Activated naive CD4-positive, alpha-beta T cell treated with anti-CD3 and anti-CD28 coated beads for 36 hours (primary cell): ENCODE data around the gene UNKL. TPM values are rescaled to one million over a fixed set of nuclear protein-coding genes. Genes with fewer than 3 reads are reported as not detected.
A peak's percentile ranks its signal among the peaks of the same experiment; 100 is the strongest.

Experiments
- CTCF ChIA-PET: fragments of 350-600 bp; sonication (Branson Sonifier 250); formaldehyde crosslinking; loops from one replicate; lab custom pipeline; 2021; ENCODE audit warnings: antibody characterized with exemption; lab: Charles Lee
- DNase-seq: peaks from one replicate; pipeline ENCODE4 v3.0.0-alpha.2; 2020
- H3K27ac Mint-ChIP-seq: one replicate; pipeline ENCODE4 v1.8.0; 2021; ENCODE audit warnings: mild to moderate bottlenecking, mixed read lengths
- H3K27me3 Mint-ChIP-seq: one replicate; pipeline ENCODE4 v1.8.0; 2021; ENCODE audit warnings: low read depth, mixed read lengths
- H3K36me3 Mint-ChIP-seq: one replicate; pipeline ENCODE4 v1.8.0; 2021; ENCODE audit warnings: low read depth, mixed read lengths
- H3K4me1 Mint-ChIP-seq: one replicate; pipeline ENCODE4 v1.8.0; 2021; ENCODE audit warnings: low read depth, mixed read lengths
- H3K4me3 Mint-ChIP-seq: one replicate; pipeline ENCODE4 v1.8.0; 2021; ENCODE audit warnings: mild to moderate bottlenecking, moderate library complexity, mixed read lengths
- H3K9me3 Mint-ChIP-seq: one replicate; pipeline ENCODE4 v1.8.0; 2021; ENCODE audit warnings: mixed read lengths
- intact Hi-C: fragments of 100-400 bp; cut with micrococcal nuclease; formaldehyde crosslinking; loops from one replicate; pipeline ENCODE4 v1.15.1; 2023
- total RNA-seq, 2 experiments: library from RNA; stranded (reverse); gene quantifications; one replicate each; pipeline ENCODE4 v1.2.3, GENCODE V29; 2021

Gene UNKL
- total RNA-seq, 2 experiments from 2014 or later: 35.9 to 38.4 TPM

GRCh38 chr16:1323296-1324239, 90.9 kb downstream of the UNKL start:
- Mint-ChIP-seq H3K4me1 (no peaks in the 10 kb centered on the region), H3K4me3 (no peak overlapping the region), H3K36me3 (peaks cover 25% of the 10 kb centered on the region), H3K27ac (peak overlapping the region; percentile 66), H3K9me3 (no peaks in the 10 kb centered on the region), H3K27me3 (no peaks in the 10 kb centered on the region)
- intact Hi-C loops: no loop called here
- no peak for DNase-seq
- CTCF ChIA-PET: no interaction called here

GRCh38 chr16:1322407-1322806, 92.1 kb downstream of the UNKL start:
- no peak for DNase-seq
- intact Hi-C loops: no loop called here
- H3K27me3 Mint-ChIP-seq: no peaks in the 10 kb centered on the region
- peaks cover 36% of the 10 kb centered on the region for H3K36me3 Mint-ChIP-seq
- H3K4me1 Mint-ChIP-seq: no peaks in the 10 kb centered on the region
- no peak overlapping the region for H3K27ac Mint-ChIP-seq
- no peak overlapping the region for H3K4me3 Mint-ChIP-seq
- CTCF ChIA-PET: interaction anchor here (0.7 kb wide), 1 partner anchor 636 kb away, joined by 3 read pairs; no protein-coding TSS in a partner anchor
- H3K9me3 Mint-ChIP-seq: no peaks in the 10 kb centered on the region

DNA sequence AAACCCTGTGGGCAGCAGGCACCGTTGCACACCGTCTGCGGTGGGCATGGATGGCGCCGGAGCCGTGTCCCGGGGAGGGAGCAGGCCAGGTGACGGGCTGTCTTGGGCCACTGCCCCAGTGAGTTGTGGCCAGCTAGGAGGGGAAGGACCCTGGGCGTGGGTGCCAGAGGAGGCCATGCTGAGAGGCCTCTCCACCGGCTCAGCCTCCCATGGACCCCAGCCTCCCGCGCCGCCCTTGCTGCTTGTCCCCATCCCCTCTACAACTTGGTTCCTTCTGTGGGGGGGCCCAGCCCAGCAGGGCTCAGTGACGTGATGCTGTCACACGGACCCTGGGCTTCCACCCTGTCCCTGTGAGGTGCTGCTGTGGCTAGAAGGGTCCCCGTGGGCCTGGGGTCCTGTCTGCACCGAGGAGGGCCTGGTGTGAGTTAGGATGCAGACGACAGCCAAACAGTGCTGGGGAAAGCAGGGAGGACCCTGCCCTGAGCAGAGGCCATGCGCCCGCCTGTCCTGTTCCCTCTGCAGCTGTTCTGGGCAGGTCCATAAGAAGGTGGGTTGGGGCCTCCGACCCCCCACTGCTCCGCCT, 93.8 kb downstream of the UNKL start:
- Mint-ChIP-seq H3K27me3 (no peaks in the 10 kb centered on the region), H3K4me1 (no peaks in the 10 kb centered on the region), H3K36me3 (peaks cover 49% of the 10 kb centered on the region), H3K4me3 (no peak overlapping the region), H3K27ac (no peak overlapping the region), H3K9me3 (no peaks in the 10 kb centered on the region)
- CTCF ChIA-PET: no interaction called here
- DNase-seq: no peak
- intact Hi-C loops: no loop called here

DNA sequence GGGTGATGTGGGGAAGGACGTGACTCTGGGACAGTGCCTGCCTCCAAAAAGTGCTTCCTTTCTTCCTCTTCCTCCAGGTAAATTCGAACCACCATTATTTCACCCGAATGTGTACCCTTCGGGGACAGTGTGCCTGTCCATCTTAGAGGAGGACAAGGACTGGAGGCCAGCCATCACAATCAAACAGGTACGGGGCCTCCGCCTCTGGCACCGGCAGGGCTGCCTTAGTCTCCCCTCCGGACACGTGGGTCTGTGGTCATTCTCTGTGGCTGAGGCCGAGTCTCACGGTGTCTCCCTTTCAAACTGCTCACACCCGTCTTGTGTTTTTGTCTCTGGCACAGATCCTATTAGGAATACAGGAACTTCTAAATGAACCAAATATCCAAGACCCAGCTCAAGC, 94.4 kb downstream of the UNKL start:
- peaks cover 52% of the 10 kb centered on the region for H3K36me3 Mint-ChIP-seq
- no peaks in the 10 kb centered on the region for H3K9me3 Mint-ChIP-seq
- H3K27me3 Mint-ChIP-seq: no peaks in the 10 kb centered on the region
- intact Hi-C loops: no loop called here
- H3K27ac Mint-ChIP-seq: no peak overlapping the region
- no peak overlapping the region for H3K4me3 Mint-ChIP-seq
- CTCF ChIA-PET: no interaction called here
- H3K4me1 Mint-ChIP-seq: no peaks in the 10 kb centered on the region
- DNase-seq: no peak

- DNase-seq: no peak
- Mint-ChIP-seq H3K36me3 (peaks cover 59% of the 10 kb centered on the region), H3K9me3 (no peaks in the 10 kb centered on the region), H3K4me3 (no peak overlapping the region), H3K27ac (no peak overlapping the region), H3K27me3 (no peaks in the 10 kb centered on the region), H3K4me1 (no peaks in the 10 kb centered on the region)
- CTCF ChIA-PET: no interaction called here
- intact Hi-C loops: no loop called here
Measured at GRCh38 chr16:1319041-1319440, 95.5 kb downstream of the UNKL start.

GRCh38 chr16:1318268-1318545, 96.3 kb downstream of the UNKL start:
- H3K9me3 Mint-ChIP-seq: no peaks in the 10 kb centered on the region
- H3K27ac Mint-ChIP-seq: no peak overlapping the region
- CTCF ChIA-PET: no interaction called here
- H3K36me3 Mint-ChIP-seq: peaks cover 55% of the 10 kb centered on the region
- peaks cover under 1% of the 10 kb centered on the region for H3K4me1 Mint-ChIP-seq
- H3K4me3 Mint-ChIP-seq: no peak overlapping the region
- intact Hi-C loops: no loop called here
- H3K27me3 Mint-ChIP-seq: no peaks in the 10 kb centered on the region
- no peak for DNase-seq

- Mint-ChIP-seq H3K27me3 (no peaks in the 10 kb centered on the region), H3K4me1 (peaks cover 6% of the 10 kb centered on the region), H3K27ac (no peak overlapping the region), H3K36me3 (peaks cover 56% of the 10 kb centered on the region), H3K9me3 (no peaks in the 10 kb centered on the region), H3K4me3 (no peak overlapping the region)
- CTCF ChIA-PET: no interaction called here
- DNase-seq: no peak
- intact Hi-C loops: no loop called here
Measured at GRCh38 chr16:1317479-1318267, 96.8 kb downstream of the UNKL start.

DNA sequence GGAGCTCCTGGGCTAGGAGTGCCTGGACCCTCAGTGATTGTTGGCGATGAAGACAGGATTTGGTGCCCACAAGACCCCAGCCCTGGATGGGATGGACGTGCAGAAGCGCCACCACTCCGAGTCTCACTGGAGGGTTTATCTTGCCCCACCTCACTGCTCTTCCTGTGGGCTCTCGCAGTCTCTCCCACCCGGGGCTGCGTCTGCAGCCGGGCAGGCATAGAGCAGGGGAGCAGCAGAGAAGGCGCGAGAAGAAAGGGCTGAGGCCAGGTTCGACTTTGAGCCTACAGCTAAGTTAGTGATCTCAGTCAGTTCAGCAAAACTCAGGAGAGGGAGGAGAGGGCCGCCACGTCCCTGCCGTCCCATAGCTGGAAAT, 98.5 kb downstream of the UNKL start:
- Mint-ChIP-seq H3K27me3 (no peaks in the 10 kb centered on the region), H3K36me3 (peaks cover 57% of the 10 kb centered on the region), H3K27ac (no peak overlapping the region), H3K9me3 (no peaks in the 10 kb centered on the region), H3K4me3 (no peak overlapping the region), H3K4me1 (peaks cover 18% of the 10 kb centered on the region)
- DNase-seq: no peak
- CTCF ChIA-PET: interaction anchor here (1.4 kb wide), 1 partner anchor 47 kb away, joined by 5 read pairs; no protein-coding TSS in a partner anchor
- intact Hi-C loops: no loop called here

DNA sequence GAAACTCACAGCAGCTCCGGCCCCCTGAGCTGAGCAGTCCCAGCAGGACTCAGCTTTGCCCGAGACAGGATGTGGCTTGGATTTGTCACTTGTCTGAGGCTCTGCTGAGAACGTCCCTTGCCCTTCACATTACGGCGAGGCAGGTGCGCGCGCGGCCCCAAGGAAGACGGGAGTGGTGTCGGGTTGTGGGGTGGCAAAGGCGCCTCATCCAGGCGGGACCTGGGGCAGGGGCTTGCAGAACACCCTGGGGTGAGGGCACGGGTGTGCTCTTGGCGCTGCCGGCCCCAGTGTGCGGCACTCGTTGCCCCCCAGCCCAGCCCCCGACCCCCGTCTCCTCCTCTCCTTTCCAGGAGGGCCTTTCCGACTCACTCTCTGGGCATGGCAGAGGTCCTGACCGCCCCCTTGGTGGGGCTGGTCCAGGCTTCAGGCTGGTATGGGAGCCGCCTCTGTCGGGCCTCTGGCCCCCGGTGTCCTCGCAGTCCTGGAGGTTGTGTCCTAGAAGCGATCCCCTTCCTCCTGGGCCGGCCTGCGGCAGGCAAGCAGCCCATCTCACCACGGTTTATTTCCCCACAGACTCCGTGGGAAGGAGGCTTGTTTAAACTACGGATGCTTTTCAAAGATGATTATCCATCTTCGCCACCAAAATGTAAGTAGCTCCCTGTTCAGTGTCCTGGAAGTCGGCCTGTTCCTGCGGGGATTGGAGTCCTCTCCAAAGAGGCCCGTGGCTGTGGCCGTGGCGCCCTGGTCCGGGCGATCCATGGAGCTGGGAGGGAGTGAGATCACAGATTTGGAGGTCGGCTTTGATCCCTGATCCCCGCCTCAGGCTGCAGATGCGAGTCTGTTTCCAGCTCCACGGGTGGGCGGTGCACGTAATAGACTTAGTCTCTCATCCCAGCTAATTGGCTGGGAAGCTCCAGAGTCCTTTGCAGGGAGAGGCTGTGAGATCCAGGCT, 99.1 kb downstream of the UNKL start:
- CTCF ChIA-PET: interaction anchor here (1.4 kb wide), 1 partner anchor 48 kb away, joined by 5 read pairs; no protein-coding TSS in a partner anchor
- Mint-ChIP-seq H3K27me3 (no peaks in the 10 kb centered on the region), H3K36me3 (peaks cover 62% of the 10 kb centered on the region), H3K4me1 (peaks cover 24% of the 10 kb centered on the region), H3K4me3 (no peak overlapping the region), H3K9me3 (no peaks in the 10 kb centered on the region), H3K27ac (no peak overlapping the region)
- intact Hi-C loops: no loop called here
- DNase-seq: no peak

- DNase-seq: no peak
- Mint-ChIP-seq H3K36me3 (peaks cover 59% of the 10 kb centered on the region), H3K27me3 (no peaks in the 10 kb centered on the region), H3K4me3 (no peak overlapping the region), H3K27ac (no peak overlapping the region), H3K4me1 (peaks cover 27% of the 10 kb centered on the region), H3K9me3 (no peaks in the 10 kb centered on the region)
- intact Hi-C loops: loop anchor here (5.0 kb wide), 1 partner anchor 843 kb away; the partner anchor contains the start of gene TRAF7
- CTCF ChIA-PET: no interaction called here
Measured at GRCh38 chr16:1314399-1315068, 100.0 kb downstream of the UNKL start.

DNA sequence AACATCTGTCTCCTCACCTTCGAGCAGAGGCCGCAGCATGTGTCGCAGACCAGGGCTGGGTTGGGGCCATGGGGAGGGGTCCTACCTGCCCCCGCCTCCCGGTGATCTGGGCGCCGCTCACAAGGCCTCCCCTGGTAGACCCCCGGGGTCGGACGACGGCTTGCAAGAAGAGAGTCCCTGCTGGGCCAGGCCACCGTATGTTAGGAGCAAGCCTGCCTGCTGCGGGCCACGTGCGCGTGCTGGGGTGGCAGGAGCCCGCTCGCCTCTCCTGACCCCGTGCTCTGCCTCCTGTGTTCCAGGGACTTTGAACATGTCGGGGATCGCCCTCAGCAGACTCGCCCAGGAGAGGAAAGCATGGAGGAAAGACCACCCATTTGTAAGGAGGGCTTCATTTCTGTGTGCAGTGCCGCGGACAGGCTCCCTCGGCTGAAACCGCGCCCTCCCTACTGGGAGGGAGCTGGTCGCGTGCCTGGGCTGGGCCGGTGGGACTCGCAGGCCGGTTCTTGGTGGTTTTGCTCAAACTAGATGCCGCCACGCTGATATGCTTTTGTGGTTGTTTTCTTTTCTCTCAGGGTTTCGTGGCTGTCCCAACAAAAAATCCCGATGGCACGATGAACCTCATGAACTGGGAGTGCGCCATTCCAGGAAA, 100.7 kb downstream of the UNKL start:
- no peak for DNase-seq
- Mint-ChIP-seq H3K27me3 (no peaks in the 10 kb centered on the region), H3K36me3 (peaks cover 56% of the 10 kb centered on the region), H3K27ac (no peak overlapping the region), H3K9me3 (no peaks in the 10 kb centered on the region), H3K4me1 (peaks cover 27% of the 10 kb centered on the region), H3K4me3 (no peak overlapping the region)
- CTCF ChIA-PET: interaction anchor here (1.3 kb wide), 1 partner anchor 13 kb away, joined by 4 read pairs; no protein-coding TSS in a partner anchor
- intact Hi-C loops: loop anchor here (5.0 kb wide), 1 partner anchor 843 kb away; the partner anchor contains the start of gene TRAF7
